IPS-18c (cell line): ENCODE data around the gene GSG1L.

Experiments
- H3K4me3 ChIP-seq: 2 replicates; pipeline ENCODE4 v1.7.0; 2013; ENCODE audit warnings: low read depth, mild to moderate bottlenecking, low read length, moderate library complexity; ENCODE audit not compliant: insufficient read depth
- H3K9me3 ChIP-seq: one replicate; pipeline ENCODE4 v1.6.1; 2013; ENCODE audit warnings: mild to moderate bottlenecking, low read length, moderate library complexity; ENCODE audit not compliant: control insufficient read depth, insufficient read depth

GSG1L gene

GRCh38 chr16:28063591-28064061 is at the start of gene GSG1L:
TSS of gene GSG1L (minus strand) at chr16:28063714. CDS start at chr16:28063424, 290 bp downstream.
- Histone ChIP-seq H3K4me3 (peak within 1 kb of the TSS; percentile 62), H3K9me3 (no peaks in the 10 kb centered on the region)

- Histone ChIP-seq H3K4me3 (no peak overlapping the region), H3K9me3 (no peaks in the 10 kb centered on the region)
Observed at GRCh38 chr16:28112908-28113307, 49.4 kb upstream of the GSG1L start.

GRCh38 chr16:28110977-28111376 is 47.5 kb upstream of the GSG1L start:
- Histone ChIP-seq H3K9me3 (no peaks in the 10 kb centered on the region), H3K4me3 (no peak overlapping the region)

- Histone ChIP-seq H3K9me3 (no peaks in the 10 kb centered on the region), H3K4me3 (no peak overlapping the region)
Observed at GRCh38 chr16:28110479-28110878, 47.0 kb upstream of the GSG1L start.

GRCh38 chr16:28110074-28110473 is 46.6 kb upstream of the GSG1L start:
- Histone ChIP-seq H3K9me3 (no peaks in the 10 kb centered on the region), H3K4me3 (no peak overlapping the region)

GRCh38 chr16:28108590-28109247 is 45.2 kb upstream of the GSG1L start:
- no peaks in the 10 kb centered on the region for H3K9me3 ChIP-seq
- H3K4me3 ChIP-seq, result no peak overlapping the region

- Histone ChIP-seq H3K9me3 (peaks cover 2% of the 10 kb centered on the region), H3K4me3 (no peak overlapping the region)
Observed at GRCh38 chr16:28107232-28107631, 43.7 kb upstream of the GSG1L start.

GRCh38 chr16:28106467-28107215 is 43.1 kb upstream of the GSG1L start:
- Histone ChIP-seq H3K4me3 (no peak overlapping the region), H3K9me3 (peaks cover 2% of the 10 kb centered on the region)

- no peak overlapping the region for H3K4me3 ChIP-seq
- H3K9me3 ChIP-seq, result peaks cover 2% of the 10 kb centered on the region
Observed at GRCh38 chr16:28105954-28106353, 42.4 kb upstream of the GSG1L start.

- peaks cover 2% of the 10 kb centered on the region for H3K9me3 ChIP-seq
Observed at GRCh38 chr16:28105297-28105696, 41.8 kb upstream of the GSG1L start.

GRCh38 chr16:28104404-28104803 is 40.9 kb upstream of the GSG1L start:
- H3K4me3 ChIP-seq, result no peak overlapping the region
- H3K9me3 ChIP-seq, result peaks cover 2% of the 10 kb centered on the region

More at GRCh38 chr16:28105297-28105696, 41.8 kb upstream of the GSG1L start:
- no peak overlapping the region for H3K4me3 ChIP-seq

GRCh38 chr16:28103516-28104170 is 40.1 kb upstream of the GSG1L start:
- Histone ChIP-seq H3K4me3 (no peak overlapping the region), H3K9me3 (peaks cover 2% of the 10 kb centered on the region)

- Histone ChIP-seq H3K9me3 (peaks cover 2% of the 10 kb centered on the region), H3K4me3 (no peak overlapping the region)
Observed at GRCh38 chr16:28101533-28101890, 38.0 kb upstream of the GSG1L start.

GRCh38 chr16:28100810-28101532 is 37.5 kb upstream of the GSG1L start:
- Histone ChIP-seq H3K9me3 (peaks cover 2% of the 10 kb centered on the region), H3K4me3 (no peak overlapping the region)

- Histone ChIP-seq H3K9me3 (peaks cover 2% of the 10 kb centered on the region), H3K4me3 (no peak overlapping the region)
Observed at GRCh38 chr16:28098959-28099945, 35.7 kb upstream of the GSG1L start.

- Histone ChIP-seq H3K4me3 (no peak overlapping the region), H3K9me3 (peaks cover 2% of the 10 kb centered on the region)
Observed at GRCh38 chr16:28098171-28098958, 34.9 kb upstream of the GSG1L start.
